Esophagus muscularis mucosa (tissue), 4 donors: ENCODE data around the gene TRAPPC3. TPM values are rescaled to one million over a fixed set of nuclear protein-coding genes. Genes with fewer than 3 reads are reported as not detected.
A peak's percentile ranks its signal among the peaks of the same experiment; 100 is the strongest.

Experiments used
- DNase-seq: peaks from one replicate; pipeline ENCODE4 v3.0.0-alpha.2; 2017; ENCODE audit errors: extremely low spot score
- H3K27ac ChIP-seq, 4 donors: fragments of 200-600 bp; sonication (generic); replicated peaks in 1 of 4; 1 replicate in 3 of 4; 2 replicates in 1 of 4; pipeline ENCODE4 v1.5.1; 2016 to 2019; ENCODE audit warnings: mild to moderate bottlenecking in 1 of 4
- H3K27me3 ChIP-seq, 4 donors: fragments of 200-600 bp; sonication (generic); one replicate each; pipeline versions ENCODE4 v1.5.1 to v1.6.0; 2016 to 2019
- H3K36me3 ChIP-seq, 4 donors: fragments of 200-600 bp; sonication (generic); one replicate each; pipeline ENCODE4 v1.5.1; 2016 to 2019
- H3K4me1 ChIP-seq, 4 donors: fragments of 200-600 bp; sonication (generic); one replicate each; pipeline ENCODE4 v1.5.1; 2016 to 2019
- H3K4me3 ChIP-seq, 4 donors: fragments of 200-600 bp; sonication (generic); 1 replicate in 2 of 4; 2 replicates in 2 of 4; pipeline ENCODE4 v1.5.1; 2016 to 2019; ENCODE audit warnings: mild to moderate bottlenecking in 4 of 4, moderate library complexity in 1 of 4
- H3K9me3 ChIP-seq, 4 donors: fragments of 200-600 bp; sonication (generic); 1 replicate in 3 of 4; 2 replicates in 1 of 4; pipeline ENCODE4 v1.5.1; 2016 to 2019
- CTCF ChIP-seq, 3 experiments: fragments of 200-600 bp in 2 of 3; fragments of 450-650 bp in 1 of 3; sonication (generic) in 2 of 3; IDR thresholded peaks; one replicate each; pipeline ENCODE4 v1.5.1; 2017 to 2019; ENCODE audit warnings: antibody characterized with exemption in 3 of 3, mild to moderate bottlenecking in 2 of 3, moderate library complexity in 1 of 3
- EP300 ChIP-seq: sonication (generic); formaldehyde crosslinking; IDR thresholded peaks from one replicate; pipeline ENCODE4 v1.6.1; 2017; ENCODE audit warnings: antibody characterized with exemption
- POLR2A ChIP-seq: fragments of 450-650 bp; IDR thresholded peaks from one replicate; pipeline ENCODE4 v1.6.1; 2017; ENCODE audit warnings: antibody characterized with exemption, moderate library complexity, mild to moderate bottlenecking, low read depth
- POLR2AphosphoS5 ChIP-seq, 2 donors: sonication (generic); formaldehyde crosslinking; IDR thresholded peaks; one replicate each; pipeline ENCODE4 v1.6.1; 2017; ENCODE audit warnings: antibody characterized with exemption in 2 of 2
- WGBS: methylation state at CpG from one replicate; pipeline ENCODE4 v1.1.5; 2018; 5-methylcytosine and 5-hydroxymethylcytosine counted together
- intact Hi-C: fragments of 100-400 bp; cut with DNase I; formaldehyde crosslinking; loops from one replicate; pipeline ENCODE4 v1.15.1; 2023
- total RNA-seq, 4 donors: library from RNA; depleted of rRNA; stranded (reverse); fragments of >200 nt; gene quantifications; one replicate each; pipeline versions ENCODE4 v1.1.0 to v1.2.1, GENCODE V29; 2016

TRAPPC3 gene
- total RNA-seq, 4 donors from 2014 or later: 97.9 to 164 (median 122) TPM

- peaks cover 8 to 37% (median 26%) of the 10 kb centered on the region in 4 donors for H3K4me1 ChIP-seq
- intact Hi-C loops: no loop called here
- H3K36me3 ChIP-seq: no peaks in the 10 kb centered on the region
- H3K27ac ChIP-seq: peak within 1 kb of the TSS; percentile 68 to 79 (median 76)
- peaks cover 0 to 3% (median 0%) of the 10 kb centered on the region in 4 donors for H3K27me3 ChIP-seq
- H3K4me3 ChIP-seq: peak within 1 kb of the TSS; percentile 47 to 71 (median 57)
- TF ChIP-seq POLR2A (no peak), EP300 (no peak), CTCF (IDR thresholded peaks at IDR 0.05) (no peak), POLR2AphosphoS5 (IDR thresholded peaks at IDR 0.05) (no peak)
- WGBS: 44% methylated on average over 10 of the region's 77 CpGs
- no peaks in the 10 kb centered on the region for H3K9me3 ChIP-seq
- no peak for DNase-seq
Measured at GRCh38 chr1:36125129-36125991, 23.9 kb downstream of the TRAPPC3 start, which contains the start of gene COL8A2. COL8A2 (minus strand) TSS chr1:36125222; CDS start chr1:36100242, 24,980 bp downstream.

GRCh38 chr1:36124404-36125128 is 24.7 kb downstream of the TRAPPC3 start:
- H3K36me3 ChIP-seq: no peaks in the 10 kb centered on the region
- 41% methylated on average over 20 of the region's 42 CpGs for WGBS
- DNase-seq: no peak
- peak overlapping the region; percentile 68 to 79 (median 76) for H3K27ac ChIP-seq
- intact Hi-C loops: no loop called here
- H3K4me1 ChIP-seq: peaks cover 8 to 45% (median 34%) of the 10 kb centered on the region in 4 donors
- TF ChIP-seq POLR2A (no peak), EP300 (no peak), POLR2AphosphoS5 (IDR thresholded peaks at IDR 0.05) (no peak), CTCF (IDR thresholded peaks at IDR 0.05) (no peak)
- no peaks in the 10 kb centered on the region for H3K9me3 ChIP-seq
- H3K27me3 ChIP-seq: peaks cover 0 to 3% (median 0%) of the 10 kb centered on the region in 4 donors
- H3K4me3 ChIP-seq: peak overlapping the region; percentile 47 to 71 (median 57)

GRCh38 chr1:36123356-36123755 is 25.9 kb downstream of the TRAPPC3 start:
- intact Hi-C loops: no loop called here
- DNase-seq: no peak

More at GRCh38 chr1:36123356-36123755, 25.9 kb downstream of the TRAPPC3 start:
- Histone ChIP-seq H3K4me3 (no peak overlapping the region), H3K9me3 (no peaks in the 10 kb centered on the region), H3K36me3 (no peaks in the 10 kb centered on the region), H3K4me1 (peaks cover 8 to 57% (median 46%) of the 10 kb centered on the region in 4 donors), H3K27me3 (peaks cover 0 to 3% (median 0%) of the 10 kb centered on the region in 4 donors), H3K27ac (peak overlapping the region; percentile 22 to 79 (median 76))
- 74% methylated on average over 8 of the region's 8 CpGs for WGBS
- TF ChIP-seq POLR2A (no peak), POLR2AphosphoS5 (IDR thresholded peaks at IDR 0.05) (no peak), CTCF (IDR thresholded peaks at IDR 0.05) (no peak), EP300 (no peak)
